Fibroblast of peridontal ligament (primary cell): ENCODE measurements around the gene GGT6.

ENCODE experiments used
- DNase-seq: peaks from one replicate; pipeline ENCODE4 v3.0.0-alpha.2; 2010; ENCODE audit errors: extremely low read depth

The GGT6 gene

DNA sequence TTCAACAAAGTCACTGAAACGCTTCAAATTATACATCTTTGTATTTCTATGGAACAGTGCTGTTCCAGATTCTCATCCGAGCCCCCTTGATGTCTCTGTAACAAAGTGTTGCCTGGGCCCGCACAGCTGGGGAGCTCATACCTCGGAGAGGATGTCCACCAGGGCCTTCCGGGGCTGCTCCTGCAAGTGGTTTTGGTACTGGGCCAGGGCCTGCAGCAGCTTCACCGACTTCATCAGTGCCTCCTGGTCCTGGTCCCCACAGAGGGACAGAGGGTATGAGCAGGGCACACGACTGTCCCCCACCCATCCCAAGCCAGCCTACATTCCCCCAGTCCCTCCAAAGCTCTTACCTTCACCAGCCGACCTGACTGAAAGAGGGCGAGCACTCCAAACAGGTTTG, 6.7 kb downstream of the GGT6 start:
- DNase-seq, result no peak

DNA sequence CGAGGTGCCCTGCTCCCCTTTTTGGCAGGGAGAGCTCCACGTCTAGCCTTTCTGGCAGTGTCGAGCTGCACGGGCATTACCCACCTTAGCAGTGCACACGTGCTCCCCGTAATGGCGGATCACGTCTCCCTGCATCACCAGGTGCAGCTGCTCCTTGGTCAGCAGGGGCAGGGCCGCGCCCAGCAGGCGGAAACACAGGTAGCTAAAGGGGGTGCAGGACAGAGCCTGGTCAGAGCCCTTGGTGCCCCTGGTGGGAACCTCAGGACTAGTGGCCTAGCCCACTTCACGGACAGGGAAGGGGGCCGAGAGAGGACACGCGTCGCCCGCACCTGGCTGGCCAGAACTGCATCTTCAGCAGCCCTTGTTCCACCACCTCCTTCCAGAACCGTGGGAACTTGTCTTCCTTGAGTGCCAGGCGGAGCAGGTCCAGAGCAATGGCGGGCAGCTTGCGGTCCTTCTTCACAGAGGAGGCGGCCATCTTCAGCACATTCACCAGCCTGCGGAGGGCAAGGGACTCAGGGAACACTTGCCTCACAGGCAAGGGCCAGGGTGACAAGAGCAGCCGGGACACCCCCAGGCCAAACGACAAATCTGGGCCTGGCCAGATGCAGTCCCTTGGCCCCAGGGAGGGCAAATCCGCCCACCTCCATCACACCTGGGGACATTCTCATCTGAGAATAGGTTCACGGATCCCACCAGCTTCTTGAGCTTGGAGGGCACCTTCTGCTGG, 8.4 kb downstream of the GGT6 start:
- no peak for DNase-seq

DNA sequence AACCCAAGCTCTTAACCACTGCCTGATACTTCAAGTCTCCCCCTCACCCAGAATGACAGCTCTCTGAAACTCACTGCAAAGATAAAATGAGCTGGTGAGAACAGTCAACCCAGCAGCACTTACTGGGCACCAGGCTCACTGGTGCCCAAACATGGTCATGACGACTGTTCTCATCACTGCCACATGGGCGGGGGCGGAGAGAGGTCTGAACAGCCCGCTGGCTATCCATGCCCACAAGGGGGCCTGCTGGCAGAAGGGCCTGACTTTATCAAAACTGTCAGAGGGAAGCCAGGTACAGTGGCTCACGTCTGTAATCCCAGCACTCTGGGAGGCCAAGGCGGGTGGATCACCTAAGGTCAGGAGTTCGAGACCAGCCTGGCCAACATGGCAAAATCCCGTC, 9.2 kb downstream of the GGT6 start:
- no peak for DNase-seq

DNA sequence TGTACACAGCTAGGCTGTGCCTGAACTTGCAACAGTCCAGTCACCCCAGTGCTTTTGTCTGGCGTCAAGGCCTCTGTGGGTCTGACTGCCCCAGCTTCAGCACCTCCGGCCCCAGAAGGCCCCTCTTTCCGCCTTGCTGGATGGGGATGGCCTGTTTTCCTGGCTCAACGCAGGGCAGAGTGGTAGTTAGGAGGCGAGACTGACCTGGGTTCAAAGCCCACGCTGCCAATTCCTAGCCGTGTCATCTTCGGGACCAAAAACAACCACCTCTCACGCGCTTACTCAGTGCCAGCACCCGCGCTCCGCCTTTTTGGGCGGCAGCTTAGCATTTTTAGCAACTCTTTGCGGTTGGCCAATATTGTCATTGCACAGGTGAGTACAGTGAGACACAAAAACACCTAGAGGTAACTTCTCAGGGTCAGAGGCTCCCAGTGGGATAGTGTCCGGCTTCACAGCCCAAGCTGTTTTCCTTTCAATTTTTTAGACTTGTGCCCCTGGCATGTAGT, 9.8 kb downstream of the GGT6 start:
- no peak for DNase-seq

DNA sequence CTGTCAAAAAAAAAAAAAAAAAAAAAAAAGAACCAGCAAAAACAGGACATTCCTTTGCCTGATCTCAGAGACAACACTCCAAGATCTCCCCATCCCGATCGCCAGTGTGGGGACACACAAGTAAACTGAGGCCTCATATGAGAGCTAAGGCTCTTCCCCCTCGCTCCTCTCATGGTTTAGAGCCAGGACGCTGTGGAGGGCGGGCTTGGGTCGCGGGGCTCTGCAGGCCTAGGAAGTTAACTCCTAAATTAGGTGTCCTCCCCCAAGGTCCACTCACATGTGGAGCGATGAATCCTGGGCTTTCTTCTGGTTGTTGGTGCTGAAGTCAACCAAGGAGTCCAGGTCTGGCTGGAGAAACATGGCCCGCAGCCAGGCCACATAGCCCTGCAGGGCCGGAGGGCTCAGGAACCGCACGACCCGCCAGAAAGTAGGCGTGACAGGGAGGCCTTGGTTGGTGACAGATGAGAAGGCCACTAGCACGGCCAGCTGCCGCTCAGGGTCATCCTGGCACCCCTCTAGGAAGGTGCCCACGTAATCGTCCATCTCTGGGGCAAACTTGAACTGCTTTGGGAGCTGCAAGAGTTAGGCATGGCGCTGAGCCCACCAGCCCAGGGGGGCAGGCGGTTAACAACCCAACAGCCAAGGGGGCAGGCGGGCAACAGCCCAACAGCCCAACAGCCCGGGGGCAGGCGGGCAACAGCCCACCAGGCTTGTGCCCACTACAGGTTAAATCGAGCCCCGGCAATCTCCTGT, 10.4 kb downstream of the GGT6 start:
- no peak for DNase-seq

DNA sequence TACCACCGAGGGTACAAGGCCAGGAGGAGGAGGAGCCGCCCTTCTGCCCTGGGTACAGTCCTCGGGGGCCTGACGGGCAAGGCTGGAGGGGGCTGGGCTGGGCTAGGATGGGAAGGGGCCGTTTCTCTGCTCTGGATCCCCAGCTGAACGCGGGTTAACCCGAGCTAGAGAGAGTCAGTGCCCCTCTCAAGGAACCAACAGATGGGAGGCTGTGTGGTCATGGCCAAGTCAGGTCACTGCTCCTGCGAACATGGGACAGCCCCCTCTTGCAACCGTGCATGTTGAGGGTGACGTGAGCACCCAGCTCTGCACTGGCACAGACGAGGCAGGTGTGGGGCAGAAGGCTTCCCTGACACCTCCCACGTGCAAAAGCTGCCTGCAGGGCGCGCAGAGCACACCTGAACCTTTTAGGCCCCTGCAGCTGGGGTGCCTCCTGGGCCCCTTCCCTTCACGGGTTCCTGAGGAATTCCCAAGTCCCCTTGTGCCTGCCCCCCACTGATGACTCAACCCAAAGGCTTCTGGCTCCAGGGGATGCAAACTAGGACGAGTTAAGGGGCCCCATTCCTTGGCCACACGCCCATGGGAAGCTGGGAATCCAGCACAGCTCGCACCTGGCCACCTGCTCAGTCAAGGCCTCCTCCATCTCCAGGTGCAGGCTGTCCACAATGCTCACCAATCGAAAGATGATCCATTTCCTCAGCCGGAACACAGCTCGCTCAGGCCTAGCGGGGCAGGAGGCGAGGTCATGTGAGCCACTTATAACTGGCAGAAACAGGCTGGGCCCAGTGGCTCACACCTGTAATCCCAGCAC, 11.5 kb downstream of the GGT6 start:
- DNase-seq, result no peak

DNA sequence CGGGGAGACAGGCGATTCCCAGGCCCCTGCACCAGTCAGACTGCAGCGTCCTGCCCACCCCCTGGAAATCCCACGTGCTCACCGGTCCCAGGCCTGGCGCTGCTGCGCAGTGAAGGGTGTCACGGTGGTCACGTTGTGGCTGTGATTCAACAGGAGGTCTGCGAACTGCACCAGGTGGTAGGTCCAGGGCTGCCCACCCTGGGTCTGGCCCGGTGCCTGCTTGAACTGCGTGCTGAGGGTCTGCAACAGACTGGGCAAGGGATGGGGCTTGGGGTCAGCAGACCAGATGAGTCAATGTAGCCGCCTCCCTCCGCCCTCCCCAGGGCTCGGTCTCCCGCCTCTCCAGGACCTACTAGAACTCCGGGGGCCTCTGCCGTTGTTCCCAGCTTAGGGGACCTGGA, 12.3 kb downstream of the GGT6 start:
- no peak for DNase-seq

DNA sequence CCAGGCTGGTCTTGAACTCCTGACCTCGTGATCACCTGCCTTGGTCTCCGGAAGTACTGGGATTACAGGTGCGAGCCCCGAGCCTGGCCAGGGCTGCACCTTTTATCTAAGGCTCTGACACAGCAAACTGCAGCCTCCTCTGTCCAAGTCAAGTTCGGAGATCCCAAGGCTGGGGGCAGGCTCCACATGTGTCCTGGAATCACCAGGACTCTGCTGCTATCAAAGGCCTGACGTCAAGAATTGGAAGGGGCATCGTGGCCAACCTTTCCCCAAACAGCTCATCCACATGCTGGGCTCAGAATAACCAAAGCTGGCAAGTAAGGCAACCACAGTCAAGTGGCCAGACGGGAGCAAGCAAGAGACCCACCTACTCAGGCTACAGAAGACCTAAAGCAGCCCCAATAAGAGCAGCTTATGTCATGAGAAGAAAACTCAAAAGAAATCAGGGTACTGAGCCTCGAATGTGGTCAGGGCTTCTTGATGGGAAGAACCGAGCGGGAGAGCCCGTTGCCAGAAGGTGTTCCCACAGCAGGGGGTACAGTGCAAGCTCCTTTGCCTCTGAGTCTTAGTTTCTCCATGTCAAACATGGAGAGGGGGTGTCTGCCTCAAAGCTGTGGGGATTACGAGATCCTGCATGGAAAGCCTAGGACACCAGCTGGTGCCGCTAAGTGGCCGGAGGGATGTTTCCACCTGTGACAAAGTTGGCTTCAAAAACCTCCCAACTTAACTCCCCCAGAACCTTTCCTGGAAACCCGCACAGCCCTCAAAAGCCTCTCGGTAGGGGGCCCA, 13.1 kb downstream of the GGT6 start:
- no peak for DNase-seq

DNA sequence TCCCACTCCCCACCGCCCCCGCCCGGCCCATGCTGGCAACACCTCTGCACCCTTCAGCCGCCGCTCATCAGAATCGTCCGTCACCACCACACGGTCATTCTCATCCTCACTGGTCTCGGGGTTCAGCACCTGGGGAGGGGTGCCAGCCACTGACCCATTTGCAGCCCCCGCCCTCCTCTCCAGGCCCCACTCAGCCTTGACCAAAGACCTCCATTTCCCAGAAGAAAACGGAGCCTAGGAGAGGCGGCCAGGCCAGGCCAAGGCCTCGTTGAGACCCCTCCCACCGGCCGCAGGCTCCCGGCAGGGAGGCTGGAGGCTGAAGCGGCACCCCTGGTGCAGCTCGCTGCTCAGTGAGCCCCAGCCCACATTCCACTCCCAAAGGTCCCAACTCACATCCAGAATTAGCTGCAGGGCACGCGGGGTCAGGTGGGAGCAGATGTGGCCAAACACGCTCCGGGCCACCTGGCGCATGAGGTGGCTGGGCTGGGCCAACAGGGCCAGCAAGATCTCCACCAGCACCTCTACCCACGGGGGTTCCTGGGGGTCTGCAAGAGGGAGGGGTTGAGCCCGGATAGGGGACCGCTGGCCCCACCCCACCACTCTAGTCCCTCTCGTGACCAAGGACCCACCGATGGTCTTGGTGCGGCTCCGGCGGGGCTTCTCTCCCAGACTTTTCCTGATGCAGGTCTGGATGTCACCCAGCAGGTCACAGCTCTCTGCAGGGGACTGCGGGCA, 15.0 kb downstream of the GGT6 start:
- DNase-seq, result no peak

DNA sequence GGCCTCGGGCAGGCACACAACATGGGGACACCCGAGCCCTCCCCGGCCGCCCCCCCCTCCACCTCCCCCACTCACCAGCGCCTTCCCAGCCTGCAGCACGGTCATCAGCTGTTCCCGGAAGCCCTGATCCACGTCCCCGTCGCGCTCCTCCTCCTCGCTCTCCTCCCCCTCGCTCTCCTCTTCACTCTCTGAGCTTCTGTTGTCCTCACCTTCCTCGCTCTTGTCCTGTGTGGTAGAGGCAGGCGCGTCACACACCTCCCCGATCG, 15.5 kb downstream of the GGT6 start:
- DNase-seq, result no peak

DNA sequence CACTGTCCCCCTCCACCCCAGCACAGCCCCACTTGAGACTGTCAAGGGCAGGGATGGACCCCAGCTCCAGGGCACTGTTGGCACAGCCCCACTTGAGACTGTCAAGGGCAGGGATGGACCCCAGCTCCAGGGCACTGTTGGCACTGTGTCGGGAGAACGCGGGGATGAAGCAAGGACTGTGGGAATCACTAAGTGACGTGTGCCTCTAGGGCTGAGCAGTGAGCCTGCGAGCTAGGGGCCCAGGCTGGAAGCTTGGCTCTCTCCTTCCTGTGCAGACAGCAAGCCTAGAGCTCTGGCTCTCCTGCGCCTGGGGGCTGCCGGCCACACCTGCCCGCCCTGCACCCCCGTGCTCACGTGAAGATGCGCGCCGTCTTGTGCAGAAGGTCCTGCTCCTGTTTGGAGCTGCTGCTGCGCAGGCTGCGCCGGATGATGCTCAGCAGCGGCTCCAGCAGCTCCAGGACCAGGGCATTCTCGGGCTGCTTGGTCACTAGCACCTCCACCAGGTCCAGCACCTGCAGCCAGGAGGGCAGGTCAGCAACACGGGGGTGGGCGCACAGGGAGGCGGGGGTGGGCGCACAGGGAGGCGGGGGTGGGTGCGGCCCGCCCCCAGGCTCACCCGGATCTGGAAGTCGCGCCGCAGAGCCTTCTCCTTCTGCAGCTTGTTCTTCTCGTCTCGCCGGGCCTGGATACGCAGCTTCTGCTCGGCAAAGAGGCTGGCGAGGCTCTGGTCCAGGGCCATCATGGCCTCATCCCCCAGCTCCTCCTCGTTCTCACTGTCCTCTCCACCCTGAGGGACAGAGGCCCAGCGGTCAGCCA, 16.0 kb downstream of the GGT6 start:
- DNase-seq, result no peak

DNA sequence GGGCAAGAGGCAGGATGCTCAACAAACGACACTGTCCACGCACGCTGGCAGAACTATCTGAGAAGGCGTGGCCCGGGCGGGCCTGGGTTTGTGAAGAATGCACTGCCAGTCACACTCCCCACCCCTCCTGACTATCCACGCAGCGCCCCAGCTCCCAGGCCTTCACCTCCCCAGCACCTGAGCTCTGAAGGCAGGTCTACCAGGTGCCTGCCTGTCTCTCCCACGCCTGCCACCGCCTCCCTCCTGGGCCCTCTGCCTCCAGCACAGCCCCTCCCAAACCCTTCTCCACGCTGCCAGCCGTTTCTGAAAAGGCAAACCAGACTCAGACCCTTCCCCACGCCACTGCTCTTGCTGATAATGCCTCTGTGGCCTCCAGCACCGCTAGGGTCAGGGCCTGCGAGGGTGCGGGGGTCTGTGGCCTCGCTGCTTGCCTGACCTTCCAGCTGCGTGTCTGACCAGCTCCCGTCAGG, 16.8 kb downstream of the GGT6 start:
- no peak for DNase-seq

DNA sequence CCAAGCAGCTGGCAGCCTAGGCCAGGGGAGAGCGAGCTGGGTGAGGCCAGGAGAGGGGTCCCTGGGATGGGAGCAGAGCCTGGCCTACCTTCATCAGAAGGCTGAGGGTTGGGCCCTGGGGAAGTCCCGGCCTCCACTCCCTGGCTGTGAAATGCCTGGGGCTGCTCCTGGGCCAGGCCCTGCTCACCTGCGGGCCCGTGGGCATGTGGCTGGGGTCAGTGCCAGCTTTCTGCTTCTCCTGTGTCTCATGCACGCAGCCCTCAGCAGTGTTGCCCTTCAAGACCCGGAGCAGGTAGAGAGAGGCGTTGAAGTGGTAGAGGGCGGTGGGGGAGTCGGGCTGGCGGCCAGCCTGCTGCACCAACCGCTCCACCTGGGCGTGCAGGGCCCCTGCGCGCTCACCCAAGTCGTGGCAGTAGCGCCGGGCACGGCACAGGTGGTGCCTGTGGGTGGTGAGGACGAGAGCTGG, 17.6 kb downstream of the GGT6 start:
- DNase-seq, result no peak

DNA sequence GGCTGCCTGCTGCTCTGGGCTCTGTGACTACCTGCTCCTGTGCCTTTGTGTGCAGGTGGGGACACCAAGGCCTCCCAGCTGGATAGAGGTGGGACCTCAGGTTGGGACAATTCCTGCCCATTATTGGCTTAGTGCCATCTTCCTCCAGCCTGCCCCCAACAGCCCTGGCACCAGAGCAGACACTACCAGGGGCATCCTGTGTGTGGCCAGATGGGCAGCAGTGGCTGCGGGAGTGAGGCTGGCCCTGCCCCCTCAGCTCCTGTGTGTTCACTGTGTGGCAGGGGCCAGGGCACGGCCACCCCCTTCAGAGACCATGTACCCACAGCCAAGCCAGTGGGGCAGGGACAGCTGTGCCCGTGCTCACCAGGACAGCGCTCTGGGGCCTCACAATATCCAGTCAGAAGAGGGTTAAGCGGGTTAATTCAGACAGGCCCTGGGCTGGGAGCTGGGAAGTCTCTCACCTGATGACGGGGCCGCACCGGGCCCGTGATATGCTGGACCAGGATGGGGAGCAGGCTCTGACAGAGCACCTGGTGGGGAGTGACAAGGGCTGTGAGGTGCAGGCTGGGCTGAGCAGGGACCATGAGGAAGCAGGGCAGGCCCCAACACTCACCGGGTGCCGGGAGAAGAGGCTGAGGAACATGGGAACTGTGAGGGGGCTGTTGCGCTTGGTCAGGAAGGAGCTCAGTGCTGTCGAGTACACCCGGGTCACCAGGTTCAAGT, 18.2 kb downstream of the GGT6 start:
- no peak for DNase-seq

DNA sequence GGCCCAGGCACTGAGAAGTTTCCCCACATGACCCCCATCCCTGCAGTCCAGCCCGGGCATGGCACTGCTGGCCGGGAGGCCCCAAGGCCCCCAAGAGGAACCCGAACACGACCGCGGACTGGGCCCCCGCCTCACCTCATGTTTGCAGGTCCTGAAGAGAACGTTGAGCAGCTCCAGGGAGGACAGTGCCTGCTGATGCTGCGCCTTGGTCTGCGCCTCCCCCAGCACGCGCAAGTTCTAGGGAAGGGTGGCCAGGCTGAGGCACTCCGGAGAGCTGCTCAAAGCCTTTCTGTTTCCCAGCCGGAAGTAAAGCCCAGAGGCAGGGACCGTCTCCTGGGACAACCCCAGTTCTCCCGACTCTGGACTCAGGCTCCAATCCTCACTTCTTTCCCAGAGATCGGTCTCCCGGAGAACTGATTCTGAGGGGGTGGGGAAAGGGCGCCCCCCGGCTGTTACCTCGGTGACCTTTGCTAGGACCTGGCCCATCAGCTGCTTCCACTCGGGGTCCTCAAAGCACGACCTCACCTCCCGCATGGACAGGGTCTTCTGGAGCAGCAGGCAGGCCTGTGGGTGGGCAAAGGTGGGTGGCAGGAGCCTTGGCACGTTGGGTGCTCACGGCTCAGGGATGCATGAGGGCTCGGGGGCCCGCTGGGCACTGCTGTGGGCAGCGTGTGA, 18.9 kb downstream of the GGT6 start:
- DNase-seq, result no peak

DNA sequence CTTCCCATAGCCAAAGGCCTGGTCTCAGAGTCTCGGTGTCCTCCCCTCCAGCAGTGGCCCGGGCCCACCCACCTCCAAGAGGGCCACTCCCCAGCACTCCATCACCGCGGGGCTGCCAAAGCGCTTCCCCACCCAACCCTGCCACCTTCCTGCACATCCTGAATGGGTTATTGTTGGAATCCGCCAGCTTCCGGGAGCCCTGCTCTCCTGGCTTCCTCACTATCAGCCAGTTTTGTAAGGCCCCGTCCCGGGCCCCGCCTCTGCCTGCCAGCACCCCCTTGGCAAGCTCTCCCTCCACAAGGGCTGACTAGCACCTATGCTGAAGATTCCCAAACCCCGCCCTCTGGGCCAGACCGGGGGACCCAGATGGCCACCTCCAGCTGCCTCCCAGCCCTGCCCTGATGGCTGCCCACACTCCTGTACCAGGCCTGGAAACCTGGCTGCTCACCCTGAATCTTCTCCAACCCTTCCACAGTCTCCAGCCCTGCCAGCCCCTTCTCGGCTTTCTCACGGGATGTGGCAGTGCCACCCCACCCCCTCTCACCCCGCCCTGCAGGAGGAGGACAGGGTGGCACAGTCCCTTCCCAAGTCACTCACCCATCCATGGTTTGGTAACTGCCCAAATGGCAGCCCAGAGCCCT, 19.6 kb downstream of the GGT6 start:
- no peak for DNase-seq

DNA sequence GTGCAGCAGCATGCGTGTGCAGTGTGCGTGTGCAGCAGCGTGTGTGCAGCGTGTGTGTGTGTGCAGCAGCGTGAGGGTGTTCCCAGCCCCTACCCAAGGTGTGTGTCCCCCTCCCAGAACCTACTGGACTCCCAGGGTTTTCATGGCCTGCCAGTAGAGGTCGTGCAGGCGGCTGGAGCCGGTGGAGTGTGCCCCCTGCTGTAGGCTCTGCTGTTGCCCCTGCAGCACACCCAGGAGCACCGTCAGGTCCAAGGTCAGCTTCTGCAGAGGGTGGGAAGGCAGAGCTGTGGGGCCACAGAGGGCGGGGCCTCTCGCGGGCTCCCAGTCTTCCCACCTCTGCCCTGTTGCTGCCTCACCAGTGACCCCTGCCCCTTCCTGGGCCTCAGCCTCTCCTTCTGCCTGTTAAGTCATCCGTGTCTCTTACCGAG, 20.1 kb downstream of the GGT6 start:
- no peak for DNase-seq

DNA sequence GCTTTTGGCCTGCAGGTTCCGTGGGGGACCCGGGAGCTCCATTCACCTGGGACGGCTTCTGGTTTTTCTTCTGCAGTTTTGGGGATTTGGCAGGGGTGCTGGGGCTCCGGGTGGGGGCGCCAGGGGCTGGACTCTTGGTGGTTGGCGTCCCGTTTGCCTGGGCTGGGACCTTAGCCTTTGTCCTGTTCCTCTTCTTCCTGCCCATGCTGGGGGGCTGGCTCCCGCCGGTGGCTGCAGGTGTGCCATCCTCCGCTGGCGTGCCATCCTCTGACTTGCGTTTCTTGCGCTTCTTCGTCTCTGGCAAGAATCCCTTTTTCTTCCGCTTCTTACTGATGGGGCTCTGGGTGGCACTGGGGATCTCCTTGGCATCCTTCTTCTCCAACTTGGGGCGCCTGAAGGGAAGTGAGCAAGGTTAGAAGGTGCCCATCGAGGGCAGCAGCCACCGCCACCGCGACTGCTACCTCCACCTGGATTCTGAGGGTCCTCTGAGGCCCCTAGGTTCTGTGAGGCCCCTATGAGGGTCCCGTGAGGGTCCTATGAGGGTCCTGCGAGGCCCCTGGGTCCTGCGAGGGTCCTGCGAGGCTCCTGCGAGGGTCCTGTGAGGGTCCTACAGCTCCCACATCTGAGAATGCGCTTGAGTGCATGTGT, 20.7 kb downstream of the GGT6 start:
- DNase-seq, result no peak
